Measurements from ENCODE around the gene FGF1. TPM values are rescaled to one million over a fixed set of nuclear protein-coding genes. Genes with fewer than 3 reads are reported as not detected.

Gene FGF1
- total and polyA plus RNA-seq, 2 of the 4 experiments (the other 2 are of a cell fraction): 7.6 to 7.7 TPM

GRCh38 chr5:142717582-142718215, 31.8 kb upstream of the FGF1 start:
- no peak overlapping the region for H3K4me3 ChIP-seq (ENCODE audit: insufficient read depth, low read depth, low read length)
- H4K5ac ChIP-seq (ENCODE audit: low read depth, low read length): no peak overlapping the region
- dilution Hi-C loops (cut with HindIII; ENCODE audit: low sequenced_read_pairs, unreplicated experiment): loop anchor here (25.0 kb wide), 1 partner anchor 170 kb away; no protein-coding TSS in a partner anchor
- H2AK5ac ChIP-seq (ENCODE audit: low read depth, low read length): peak overlapping the region; percentile 12; the same call in 1 of the 2 replicates
- H3K9ac ChIP-seq (ENCODE audit: low read depth, low read length): no peak overlapping the region
- peak overlapping the region; percentile 51 for H2AK9ac ChIP-seq (replicated peaks; ENCODE audit: low read depth, low read length, poor library complexity)
- peaks cover 5% of the 10 kb centered on the region; the same call in 1 of the 2 replicates for H3K4me1 ChIP-seq (ENCODE audit: control insufficient read depth, insufficient read depth, low read length)
- H3K27ac ChIP-seq (ENCODE audit: insufficient read depth, low read length): no peak overlapping the region
- H3K23ac ChIP-seq (ENCODE audit: low read depth, low read length): no peak overlapping the region
- H3K14ac ChIP-seq (replicated peaks; ENCODE audit: low read depth, low read length): 0 out of 2 replicates have a peak overlapping the region, but pooled peaks have one; percentile 11
- H3K36me3 ChIP-seq (ENCODE audit: control insufficient read depth, insufficient read depth, low read length): no peaks in the 10 kb centered on the region
- H3K56ac ChIP-seq (ENCODE audit: extremely low read depth, insufficient read depth, low read length): no peak overlapping the region
- no peaks in the 10 kb centered on the region for H3K9me3 ChIP-seq (ENCODE audit: control insufficient read depth, insufficient read depth, low read length)
- no TSS peak for BruUV-seq (replicated peaks)
- H2BK15ac ChIP-seq (ENCODE audit: low read depth, low read length): no peak overlapping the region
- H4K8ac ChIP-seq (ENCODE audit: low read depth in 2 of 2, low read length in 2 of 2): no peak overlapping the region
- peak overlapping the region; percentile 30; the same call in 1 of the 2 replicates for H3K4ac ChIP-seq (ENCODE audit: low read depth, low read length)
- H4K20me1 ChIP-seq (ENCODE audit: insufficient read depth, low read length): no peaks in the 10 kb centered on the region
- ATAC-seq (ENCODE audit: low read depth) (peak; percentile 59), DNase-seq (peak; percentile 72)
- no peak overlapping the region for H2BK5ac ChIP-seq (ENCODE audit: low read depth, low read length, poor library complexity, severe bottlenecking)
- 70% methylated on average over 4 of the region's 11 CpGs; no CpG with 5 or more reads in 1 of the 2 experiments for WGBS, 2 experiments (ENCODE audit: extremely low coverage in 2 of 2, insufficient read length in 1 of 2)
- H3K18ac ChIP-seq (ENCODE audit: low read depth, low read length): no peak overlapping the region
- no peak overlapping the region for H2BK120ac ChIP-seq (ENCODE audit: low read depth, low read length)
- H2AFZ ChIP-seq (replicated peaks; ENCODE audit: low read length, poor library complexity): peak overlapping the region; percentile 69
- CTCF ChIA-PET: interaction anchor here (0.5 to 4.8 kb wide), 13 partner anchors 15 to 179 kb away, joined by 3 to 38 read pairs (median 4); partner anchors contain the start of gene ARHGAP26
- H3K27me3 ChIP-seq (ENCODE audit: control insufficient read depth, insufficient read depth, low read length): no peaks in the 10 kb centered on the region
- no peak overlapping the region for H3K4me2 ChIP-seq (ENCODE audit: low read depth, low read length)
- no peak overlapping the region for H4K91ac ChIP-seq (ENCODE audit: insufficient read depth, low read depth, low read length)
- H3K79me1 ChIP-seq (ENCODE audit: low read depth in 1 of 2, low read length in 2 of 2): no peaks in the 10 kb centered on the region
- intact Hi-C loops (cut with micrococcal nuclease): loop anchor here (1.0 to 10.0 kb wide), 3 partner anchors 150 to 1467 kb away; no protein-coding TSS in a partner anchor
- in situ Hi-C loops (cut with MboI; ENCODE audit: low sequenced_read_pairs): no loop called here
- H3K9me1 ChIP-seq (ENCODE audit: insufficient read depth, low read length): peaks cover 10% of the 10 kb centered on the region
- H2BK20ac ChIP-seq (ENCODE audit: low read depth, low read length): no peak overlapping the region
- POLR2A ChIA-PET (ENCODE audit: unreplicated experiment): no interaction called here
- no peak for TF ChIP-seq POLR2A (IDR thresholded peaks at IDR 0.05; ENCODE audit: low read depth, low read length)
- TF ChIP-seq, protein P1, sequence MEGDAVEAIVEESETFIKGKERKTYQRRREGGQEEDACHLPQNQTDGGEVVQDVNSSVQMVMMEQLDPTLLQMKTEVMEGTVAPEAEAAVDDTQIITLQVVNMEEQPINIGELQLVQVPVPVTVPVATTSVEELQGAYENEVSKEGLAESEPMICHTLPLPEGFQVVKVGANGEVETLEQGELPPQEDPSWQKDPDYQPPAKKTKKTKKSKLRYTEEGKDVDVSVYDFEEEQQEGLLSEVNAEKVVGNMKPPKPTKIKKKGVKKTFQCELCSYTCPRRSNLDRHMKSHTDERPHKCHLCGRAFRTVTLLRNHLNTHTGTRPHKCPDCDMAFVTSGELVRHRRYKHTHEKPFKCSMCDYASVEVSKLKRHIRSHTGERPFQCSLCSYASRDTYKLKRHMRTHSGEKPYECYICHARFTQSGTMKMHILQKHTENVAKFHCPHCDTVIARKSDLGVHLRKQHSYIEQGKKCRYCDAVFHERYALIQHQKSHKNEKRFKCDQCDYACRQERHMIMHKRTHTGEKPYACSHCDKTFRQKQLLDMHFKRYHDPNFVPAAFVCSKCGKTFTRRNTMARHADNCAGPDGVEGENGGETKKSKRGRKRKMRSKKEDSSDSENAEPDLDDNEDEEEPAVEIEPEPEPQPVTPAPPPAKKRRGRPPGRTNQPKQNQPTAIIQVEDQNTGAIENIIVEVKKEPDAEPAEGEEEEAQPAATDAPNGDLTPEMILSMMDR (conservative IDR thresholded peaks at IDR 0.05; ENCODE audit: low read depth, low read length): peak; percentile 93
- TF ChIP-seq SMC3 (IDR thresholded peaks at IDR 0.05; ENCODE audit: low read depth, low read length): peak; percentile 99
- no peak for TF ChIP-seq CHD1 (IDR thresholded peaks at IDR 0.05; ENCODE audit: low read depth, low read length)
- no peak for TF ChIP-seq RFX5 (IDR thresholded peaks at IDR 0.05; ENCODE audit: low read depth, low read length)
- TF ChIP-seq BHLHE40 (IDR thresholded peaks at IDR 0.05; ENCODE audit: low read depth, low read length): no peak
- TF ChIP-seq MAFK (IDR thresholded peaks at IDR 0.05; ENCODE audit: low read depth, low read length): no peak
- TF ChIP-seq RAD21 (IDR thresholded peaks at IDR 0.05; ENCODE audit: low read length): peak; percentile 99
- TF ChIP-seq, protein P2, sequence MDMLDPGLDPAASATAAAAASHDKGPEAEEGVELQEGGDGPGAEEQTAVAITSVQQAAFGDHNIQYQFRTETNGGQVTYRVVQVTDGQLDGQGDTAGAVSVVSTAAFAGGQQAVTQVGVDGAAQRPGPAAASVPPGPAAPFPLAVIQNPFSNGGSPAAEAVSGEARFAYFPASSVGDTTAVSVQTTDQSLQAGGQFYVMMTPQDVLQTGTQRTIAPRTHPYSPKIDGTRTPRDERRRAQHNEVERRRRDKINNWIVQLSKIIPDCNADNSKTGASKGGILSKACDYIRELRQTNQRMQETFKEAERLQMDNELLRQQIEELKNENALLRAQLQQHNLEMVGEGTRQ (IDR thresholded peaks at IDR 0.05; ENCODE audit: low read depth, low read length): no peak
- no peak for TF ChIP-seq NFE2L2 (IDR thresholded peaks at IDR 0.05; ENCODE audit: low read depth, low read length)
- TF ChIP-seq MAZ (IDR thresholded peaks at IDR 0.05; ENCODE audit: borderline replicate concordance, low read depth, low read length): no peak
- TF ChIP-seq FOS (IDR thresholded peaks at IDR 0.05; ENCODE audit: low read depth, low read length): no peak
- TF ChIP-seq ELK1 (IDR thresholded peaks at IDR 0.05; ENCODE audit: borderline replicate concordance, low read depth, low read length): no peak
- no peak for TF ChIP-seq MXI1 (IDR thresholded peaks at IDR 0.05; ENCODE audit: borderline replicate concordance, low read depth, low read length)
- no peak for TF ChIP-seq CEBPB (IDR thresholded peaks at IDR 0.05; ENCODE audit: low read depth, low read length)
